ENCODE results near the gene GSC2. TPM values are rescaled to one million over a fixed set of nuclear protein-coding genes. Genes with fewer than 3 reads are reported as not detected.

Gene GSC2
- total and polyA plus RNA-seq, 12 donors = not detected

- H3K27ac ChIP-seq = no peak overlapping the region
- H3K4me3 ChIP-seq = no peak overlapping the region
- H3K4me1 ChIP-seq = no peaks in the 10 kb centered on the region
- intact Hi-C loops (cut with DNase I) = no loop called here
- peaks cover 0 to 77% (median 52%) of the 10 kb centered on the region in 9 donors for H3K36me3 ChIP-seq
- no peak for DNase-seq
- no peaks in the 10 kb centered on the region for H3K27me3 ChIP-seq
- no peak for ATAC-seq
- no peak for TF ChIP-seq CTCF (IDR thresholded peaks at IDR 0.05)
- WGBS, 2 donors = 94 to 95% methylated on average over 21 of the region's 21 CpGs
- H3K9me3 ChIP-seq = no peaks in the 10 kb centered on the region
These were observed 15.8 kb downstream of the GSC2 start for GRCh38 chr22:19134176-19134831.

- no peak for DNase-seq
- 96 to 97% methylated on average over 13 of the region's 13 CpGs for WGBS, 2 donors
- TF ChIP-seq CTCF (IDR thresholded peaks at IDR 0.05) = no peak
These were observed 16.5 kb downstream of the GSC2 start for GRCh38 chr22:19133561-19133960.

GRCh38 chr22:19132693-19133400, 17.2 kb downstream of the GSC2 start:
- H3K9me3 ChIP-seq = no peaks in the 10 kb centered on the region
- WGBS, 2 donors = 83 to 86% methylated on average over 9 of the region's 9 CpGs
- DNase-seq (no peak), ATAC-seq (no peak)
- intact Hi-C loops (cut with DNase I) = no loop called here
- no peak for TF ChIP-seq CTCF (IDR thresholded peaks at IDR 0.05)
- H3K27me3 ChIP-seq = no peaks in the 10 kb centered on the region
- H3K4me1 ChIP-seq = no peaks in the 10 kb centered on the region
- no peak overlapping the region for H3K4me3 ChIP-seq
- H3K27ac ChIP-seq = no peak overlapping the region
- peaks cover 0 to 63% (median 38%) of the 10 kb centered on the region in 9 donors for H3K36me3 ChIP-seq

More at GRCh38 chr22:19133561-19133960, 16.5 kb downstream of the GSC2 start:
- Histone ChIP-seq H3K4me3 (no peak overlapping the region), H3K27ac (no peak overlapping the region), H3K27me3 (no peaks in the 10 kb centered on the region), H3K36me3 (peaks cover 0 to 70% (median 45%) of the 10 kb centered on the region in 9 donors), H3K9me3 (no peaks in the 10 kb centered on the region), H3K4me1 (no peaks in the 10 kb centered on the region)
- ATAC-seq = no peak
- intact Hi-C loops (cut with DNase I) = no loop called here

GRCh38 chr22:19132153-19132552, 17.9 kb downstream of the GSC2 start:
- 94 to 96% methylated on average over 20 of the region's 20 CpGs for WGBS, 2 donors
- H3K27me3 ChIP-seq = no peaks in the 10 kb centered on the region
- no peaks in the 10 kb centered on the region for H3K4me1 ChIP-seq
- H3K27ac ChIP-seq = no peak overlapping the region
- no peaks in the 10 kb centered on the region for H3K9me3 ChIP-seq
- TF ChIP-seq CTCF (IDR thresholded peaks at IDR 0.05) = no peak
- intact Hi-C loops (cut with DNase I) = no loop called here
- no peak for DNase-seq
- peaks cover 0 to 56% (median 33%) of the 10 kb centered on the region in 9 donors for H3K36me3 ChIP-seq
- H3K4me3 ChIP-seq = no peak overlapping the region
- no peak for ATAC-seq
